SK-N-SH (cell line): ENCODE measurements around the gene MMP24OS. TPM values are rescaled to one million over a fixed set of nuclear protein-coding genes. Genes with fewer than 3 reads are reported as not detected.

ENCODE experiments used
- CTCF ChIA-PET: fragments of 300-600, 350-600 bp; formaldehyde crosslinking; extraction: SDS; loops from one replicate; lab custom pipeline; 2021; lab: Yijun Ruan, JAX
- POLR2A ChIA-PET: fragments of 350-600 bp; sonication (Branson Sonifier 250); formaldehyde crosslinking; extraction: SDS; loops from one replicate; lab custom pipeline; 2020; ENCODE audit warnings: antibody characterized with exemption, inconsistent platforms; lab: Yijun Ruan, JAX
- DNase-seq: peaks from one replicate; pipeline ENCODE4 v3.0.0; 2012
- H2AFZ ChIP-seq: fragments of 200-600 bp; sonication (generic); 2 replicates; pipeline ENCODE4 v1.8.1; 2016; ENCODE audit warnings: antibody characterized with exemption, mild to moderate bottlenecking, low read depth
- H3F3A ChIP-seq: fragments of 200-600 bp; sonication (generic); replicated peaks from 2 replicates; pipeline ENCODE3; 2016; ENCODE audit warnings: antibody characterized with exemption, mild to moderate bottlenecking; ENCODE audit not compliant: insufficient read depth
- H3K27ac ChIP-seq, 2 experiments: fragments of 200-500 bp in 1 of 2; fragments of 200-600 bp in 1 of 2; sonication (Bioruptor generic) in 1 of 2; sonication (generic), shearing (Covaris generic) in 1 of 2; 2 replicates each; pipeline versions ENCODE4 v1.5.1 to v1.6.1; 2014 to 2016; ENCODE audit warnings: low read depth in 2 of 2, inconsistent platforms in 1 of 2, low read length in 1 of 2, mild to moderate bottlenecking in 1 of 2, mixed read lengths in 1 of 2
- H3K27me3 ChIP-seq: fragments of 200-600 bp; sonication (generic), shearing (Covaris generic); 2 replicates; pipeline ENCODE4 v1.6.1; 2016; ENCODE audit warnings: mixed run types; ENCODE audit not compliant: insufficient read depth
- H3K36me3 ChIP-seq, 2 experiments: fragments of 200-500 bp in 1 of 2; fragments of 200-600 bp in 1 of 2; sonication (Bioruptor generic) in 1 of 2; sonication (generic) in 1 of 2; replicated peaks in 1 of 2; 2 replicates each; pipeline versions ENCODE3 to v1.5.1; 2014 to 2016; ENCODE audit warnings: low read length in 1 of 2, mild to moderate bottlenecking in 1 of 2; ENCODE audit not compliant: insufficient read depth in 2 of 2, control insufficient read depth in 1 of 2
- H3K4me1 ChIP-seq, 2 experiments: fragments of 200-500 bp in 1 of 2; fragments of 200-600 bp in 1 of 2; sonication (Bioruptor generic) in 1 of 2; sonication (generic), shearing (Covaris generic) in 1 of 2; 2 replicates each; pipeline versions ENCODE4 v1.5.1 to v1.6.1; 2014 to 2016; ENCODE audit warnings: low read depth in 1 of 2, low read length in 1 of 2, mixed run types in 1 of 2; ENCODE audit not compliant: insufficient read depth in 2 of 2, control insufficient read depth in 1 of 2
- H3K4me2 ChIP-seq: fragments of 200-600 bp; sonication (generic), shearing (Covaris generic); 2 replicates; pipeline ENCODE4 v1.6.1; 2017; ENCODE audit warnings: mixed run types
- H3K4me3 ChIP-seq, 2 experiments: fragments of 200-500 bp in 1 of 2; fragments of 200-600 bp in 1 of 2; sonication (Bioruptor generic) in 1 of 2; sonication (generic), shearing (Covaris generic) in 1 of 2; 2 replicates each; pipeline versions ENCODE4 v1.5.1 to v1.8.1; 2014 to 2016; ENCODE audit warnings: low read depth in 2 of 2, inconsistent platforms in 1 of 2, low read length in 1 of 2, mild to moderate bottlenecking in 1 of 2, mixed read lengths in 1 of 2, moderate library complexity in 1 of 2
- H3K79me2 ChIP-seq: fragments of 200-600 bp; sonication (generic); 2 replicates; pipeline ENCODE4 v1.8.1; 2017; ENCODE audit warnings: mild to moderate bottlenecking; ENCODE audit not compliant: insufficient read depth
- H3K9ac ChIP-seq: fragments of 200-600 bp; sonication (generic); 2 replicates; pipeline ENCODE4 v1.6.1; 2017; ENCODE audit warnings: mixed run types
- H3K9me2 ChIP-seq: fragments of 200-600 bp; sonication (generic); 2 replicates; pipeline ENCODE4 v1.6.1; 2017; ENCODE audit warnings: mixed run types
- H3K9me3 ChIP-seq: fragments of 200-600 bp; sonication (generic); 2 replicates; pipeline ENCODE4 v1.6.1; 2017; ENCODE audit warnings: mixed run types, mild to moderate bottlenecking, moderate library complexity
- H4K20me1 ChIP-seq: fragments of 200-600 bp; sonication (generic); 2 replicates; pipeline ENCODE4 v1.6.1; 2017; ENCODE audit warnings: mild to moderate bottlenecking, mixed run types; ENCODE audit not compliant: insufficient read depth
- CHD2 ChIP-seq: fragments of 150-350 bp; IDR thresholded peaks from 2 replicates; pipeline ENCODE4 v1.6.1; 2018; ENCODE audit warnings: low read length; ENCODE audit not compliant: partially characterized antibody
- ELF1 ChIP-seq: IDR thresholded peaks from 2 replicates; pipeline ENCODE4 v1.4.0; 2012
- EP300 ChIP-seq, 2 experiments: IDR thresholded peaks; 2 replicates each; pipeline versions ENCODE4 v1.4.0 to v1.6.1; 2012; ENCODE audit warnings: borderline replicate concordance in 1 of 2, low read depth in 1 of 2, low read length in 1 of 2
- FOXJ3 ChIP-seq: sonication (generic); formaldehyde crosslinking; IDR thresholded peaks from 2 replicates; pipeline ENCODE4 v1.5.1; 2020; ENCODE audit warnings: mild to moderate bottlenecking, missing genetic modification reagents
- GABPA ChIP-seq: IDR thresholded peaks from 2 replicates; pipeline ENCODE4 v1.4.0; 2012; ENCODE audit warnings: low read depth, mild to moderate bottlenecking
- GATA2 ChIP-seq: sonication (generic); formaldehyde crosslinking; IDR thresholded peaks from 2 replicates; pipeline ENCODE4 v1.5.0; 2020; ENCODE audit warnings: mild to moderate bottlenecking, missing genetic modification reagents
- JUND ChIP-seq: IDR thresholded peaks from 2 replicates; pipeline ENCODE4 v1.4.0; 2012
- MAX ChIP-seq: IDR thresholded peaks from 2 replicates; pipeline ENCODE4 v1.4.0; 2012; ENCODE audit warnings: low read depth
- MXI1 ChIP-seq: IDR thresholded peaks from 2 replicates; pipeline ENCODE4 v1.6.1; 2012; ENCODE audit warnings: mild to moderate bottlenecking, low read depth, low read length, improper control_type of control experiment
- NFIC ChIP-seq: IDR thresholded peaks from 2 replicates; pipeline ENCODE4 v1.4.0; 2012; ENCODE audit warnings: borderline replicate concordance
- NRF1 ChIP-seq: IDR thresholded peaks from 2 replicates; pipeline ENCODE4 v1.6.1; 2012; ENCODE audit warnings: low read depth, mild to moderate bottlenecking, low read length
- POLR2AphosphoS5 ChIP-seq: IDR thresholded peaks from 2 replicates; pipeline ENCODE4 v1.6.1; 2012; ENCODE audit warnings: low read depth, low read length
- RAD21 ChIP-seq: IDR thresholded peaks from 2 replicates; pipeline ENCODE4 v1.6.1; 2012; ENCODE audit warnings: mild to moderate bottlenecking, low read length
- RCOR1 ChIP-seq: fragments of 150-350 bp; IDR thresholded peaks from 2 replicates; pipeline ENCODE4 v1.6.1; 2017; ENCODE audit warnings: antibody characterized with exemption, low read length
- RXRA ChIP-seq: IDR thresholded peaks from 2 replicates; pipeline ENCODE4 v1.4.0; 2012; ENCODE audit warnings: low read depth, mild to moderate bottlenecking, borderline replicate concordance
- SIN3A ChIP-seq: IDR thresholded peaks from 2 replicates; pipeline ENCODE4 v1.6.1; 2012; ENCODE audit warnings: low read depth, mild to moderate bottlenecking, low read length, moderate library complexity, borderline replicate concordance
- TAF1 ChIP-seq: IDR thresholded peaks from 2 replicates; pipeline ENCODE4 v1.6.1; 2012; ENCODE audit warnings: low read depth, mild to moderate bottlenecking, low read length, moderate library complexity, borderline replicate concordance
- TCF12 ChIP-seq: IDR thresholded peaks from 2 replicates; pipeline ENCODE4 v1.4.0; 2012
- TEAD4 ChIP-seq: IDR thresholded peaks from 2 replicates; pipeline ENCODE4 v1.4.0; 2012; ENCODE audit warnings: mild to moderate bottlenecking, borderline replicate concordance; ENCODE audit not compliant: insufficient read depth
- USF2 ChIP-seq: fragments of 150-350 bp; IDR thresholded peaks from 2 replicates; pipeline ENCODE4 v1.6.1; 2017; ENCODE audit warnings: antibody characterized with exemption, low read length, low read depth, borderline replicate concordance
- YY1 ChIP-seq: IDR thresholded peaks from 2 replicates; pipeline ENCODE4 v1.4.0; 2012; ENCODE audit warnings: low read depth, mild to moderate bottlenecking
- WGBS: methylation state at CpG from one replicate; pipeline ENCODE4 v1.1.6; 2017; ENCODE audit warnings: low lambda C conversion rate; 5-methylcytosine and 5-hydroxymethylcytosine counted together
- polyA plus RNA-seq, 3 experiments: library from polyadenylated mRNA; depleted of rRNA; stranded (reverse); fragments of >200 nt; gene quantifications; 2 replicates each; pipeline ENCODE4 v1.2.3, GENCODE V29; 2012
- TF ChIP-seq, protein P1 (sequence below): IDR thresholded peaks from 2 replicates; pipeline ENCODE4 v1.4.0; 2012; ENCODE audit warnings: low read depth, borderline replicate concordance
- TF ChIP-seq, protein P2 (sequence below): IDR thresholded peaks from 2 replicates; pipeline ENCODE4 v1.4.0; 2012; ENCODE audit warnings: low read depth, borderline replicate concordance

MMP24OS gene
- polyA plus RNA-seq, 1 of the 3 experiments (the other 2 are of a cell fraction), result 53.1 TPM

DNA sequence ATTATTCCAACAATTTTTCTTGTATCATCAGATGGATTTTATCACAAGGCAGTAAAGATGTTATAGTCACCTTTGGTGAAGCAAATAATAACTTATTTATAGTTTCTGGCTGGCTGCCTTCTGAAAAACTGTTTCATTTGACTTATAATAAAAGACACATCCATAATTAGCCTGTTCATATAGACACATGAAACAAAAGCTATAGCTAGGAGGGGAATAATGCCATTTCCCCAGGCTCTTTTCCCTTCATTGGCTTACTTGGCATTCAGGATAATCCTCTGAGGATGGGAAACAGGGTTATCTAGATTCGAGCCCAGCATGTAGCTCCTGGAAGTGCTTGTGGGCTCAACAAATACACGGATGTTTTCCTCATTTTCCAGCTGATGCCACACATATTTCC, 33.9 kb downstream of the MMP24OS start:
- H4K20me1 ChIP-seq, result no peaks in the 10 kb centered on the region
- H3F3A ChIP-seq, result no peaks in the 10 kb centered on the region
- TF ChIP-seq RAD21, result no peak
- TF ChIP-seq POLR2AphosphoS5, result no peak
- no peak for TF ChIP-seq TCF12
- TF ChIP-seq MAX, result no peak
- TF ChIP-seq TEAD4, result no peak
- TF ChIP-seq GATA2 (CRISPR knock-in tag), result no peak
- TF ChIP-seq CHD2, result no peak
- no peak for TF ChIP-seq JUND
- no peak for TF ChIP-seq NRF1
- no peak for TF ChIP-seq SIN3A
- TF ChIP-seq GABPA, result no peak
- no peak for TF ChIP-seq USF2
- TF ChIP-seq EP300 (IDR thresholded peaks at IDR 0.05; ENCODE audit: borderline replicate concordance in 1 of 2, low read depth in 1 of 2, low read length in 1 of 2), result no peak
- no peak for TF ChIP-seq YY1
- H3K4me2 ChIP-seq, result no peak overlapping the region
- H2AFZ ChIP-seq, result no peak overlapping the region
- no peak overlapping the region for H3K27ac ChIP-seq
- no peak overlapping the region for H3K4me3 ChIP-seq
- CTCF ChIA-PET, result interaction anchor here (0.8 to 1.1 kb wide), 2 partner anchors 25 to 26 kb away, joined by 3 read pairs; no protein-coding TSS in a partner anchor
- POLR2A ChIA-PET, result no interaction called here
- DNase-seq, result no peak
- H3K9me3 ChIP-seq, result no peaks in the 10 kb centered on the region
- H3K9me2 ChIP-seq, result no peaks in the 10 kb centered on the region
- H3K9ac ChIP-seq, result no peak overlapping the region
- H3K27me3 ChIP-seq, result no peaks in the 10 kb centered on the region
- H3K4me1 ChIP-seq, result no peaks in the 10 kb centered on the region; a peak in 1 of 4 replicates
- no peaks in the 10 kb centered on the region for H3K36me3 ChIP-seq
- no peaks in the 10 kb centered on the region for H3K79me2 ChIP-seq
- WGBS, result 53% methylated on average over 2 of the region's 2 CpGs

- no peaks in the 10 kb centered on the region for H3K27me3 ChIP-seq
- no peaks in the 10 kb centered on the region for H4K20me1 ChIP-seq
- H2AFZ ChIP-seq, result no peak overlapping the region
- 49% methylated on average over 2 of the region's 2 CpGs for WGBS
- no peaks in the 10 kb centered on the region for H3F3A ChIP-seq
- H3K4me2 ChIP-seq, result no peak overlapping the region
- no peak overlapping the region for H3K27ac ChIP-seq
- DNase-seq, result no peak
- H3K9ac ChIP-seq, result no peak overlapping the region
- no peaks in the 10 kb centered on the region for H3K79me2 ChIP-seq
- POLR2A ChIA-PET, result interaction anchor here (1.4 kb wide), 1 partner anchor 16 kb away, joined by 3 read pairs; no protein-coding TSS in a partner anchor
- CTCF ChIA-PET, result no interaction called here
- no peaks in the 10 kb centered on the region for H3K9me3 ChIP-seq
- no peaks in the 10 kb centered on the region for H3K9me2 ChIP-seq
- no peak overlapping the region for H3K4me3 ChIP-seq
- H3K36me3 ChIP-seq, result no peaks in the 10 kb centered on the region
- TF ChIP-seq NRF1 (no peak), TEAD4 (no peak), POLR2AphosphoS5 (no peak), ELF1 (no peak), RXRA (no peak), NFIC (no peak), FOXJ3 (CRISPR knock-in tag) (no peak), SIN3A (no peak), TAF1 (no peak), RCOR1 (no peak), MXI1 (no peak), USF2 (no peak), JUND (no peak), GABPA (no peak), EP300 (IDR thresholded peaks at IDR 0.05; ENCODE audit: borderline replicate concordance in 1 of 2, low read depth in 1 of 2, low read length in 1 of 2) (no peak)
- TF ChIP-seq, protein P1, sequence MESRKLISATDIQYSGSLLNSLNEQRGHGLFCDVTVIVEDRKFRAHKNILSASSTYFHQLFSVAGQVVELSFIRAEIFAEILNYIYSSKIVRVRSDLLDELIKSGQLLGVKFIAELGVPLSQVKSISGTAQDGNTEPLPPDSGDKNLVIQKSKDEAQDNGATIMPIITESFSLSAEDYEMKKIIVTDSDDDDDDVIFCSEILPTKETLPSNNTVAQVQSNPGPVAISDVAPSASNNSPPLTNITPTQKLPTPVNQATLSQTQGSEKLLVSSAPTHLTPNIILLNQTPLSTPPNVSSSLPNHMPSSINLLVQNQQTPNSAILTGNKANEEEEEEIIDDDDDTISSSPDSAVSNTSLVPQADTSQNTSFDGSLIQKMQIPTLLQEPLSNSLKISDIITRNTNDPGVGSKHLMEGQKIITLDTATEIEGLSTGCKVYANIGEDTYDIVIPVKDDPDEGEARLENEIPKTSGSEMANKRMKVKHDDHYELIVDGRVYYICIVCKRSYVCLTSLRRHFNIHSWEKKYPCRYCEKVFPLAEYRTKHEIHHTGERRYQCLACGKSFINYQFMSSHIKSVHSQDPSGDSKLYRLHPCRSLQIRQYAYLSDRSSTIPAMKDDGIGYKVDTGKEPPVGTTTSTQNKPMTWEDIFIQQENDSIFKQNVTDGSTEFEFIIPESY, result no peak
- TF ChIP-seq, protein P2, sequence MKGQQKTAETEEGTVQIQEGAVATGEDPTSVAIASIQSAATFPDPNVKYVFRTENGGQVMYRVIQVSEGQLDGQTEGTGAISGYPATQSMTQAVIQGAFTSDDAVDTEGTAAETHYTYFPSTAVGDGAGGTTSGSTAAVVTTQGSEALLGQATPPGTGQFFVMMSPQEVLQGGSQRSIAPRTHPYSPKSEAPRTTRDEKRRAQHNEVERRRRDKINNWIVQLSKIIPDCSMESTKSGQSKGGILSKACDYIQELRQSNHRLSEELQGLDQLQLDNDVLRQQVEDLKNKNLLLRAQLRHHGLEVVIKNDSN, result no peak
- H3K4me1 ChIP-seq, result no peaks in the 10 kb centered on the region
Measured at GRCh38 chr20:35243317-35243716, 34.6 kb downstream of the MMP24OS start.
